ENCODE data around the gene ADGRD2. TPM values are rescaled to one million over a fixed set of nuclear protein-coding genes. Genes with fewer than 3 reads are reported as not detected.

ADGRD2 gene
- total RNA-seq, 1 experiment from 2014 or later: not detected

DNA sequence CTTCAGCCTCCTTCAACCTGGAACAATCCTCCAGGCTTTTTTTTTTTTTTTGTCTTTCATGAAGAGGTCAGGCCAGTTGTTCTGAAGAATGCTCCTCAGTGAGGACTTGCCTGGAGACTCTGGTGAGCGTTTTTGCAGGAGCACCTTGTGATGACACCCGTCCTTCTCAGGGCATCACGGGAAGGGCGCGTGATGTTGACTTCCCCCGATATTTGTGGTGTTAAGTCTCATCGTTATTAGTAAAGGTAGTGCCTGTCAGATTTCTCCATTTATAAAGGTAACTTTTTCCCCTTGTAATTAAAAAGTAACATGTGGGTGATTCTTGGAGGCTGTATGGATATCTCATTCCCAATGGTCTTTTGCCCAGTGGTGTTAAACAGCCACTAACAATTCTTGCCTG is 23.9 kb upstream of the ADGRD2 start:
- no peaks in the 10 kb centered on the region for H3K27me3 ChIP-seq (ENCODE audit: low read length)
- no peak overlapping the region for H2AFZ ChIP-seq (ENCODE audit: low read length)
- H3K4me3 ChIP-seq (ENCODE audit: low read length): no peak overlapping the region
- H3K36me3 ChIP-seq (ENCODE audit: low read depth, low read length): no peaks in the 10 kb centered on the region
- no peak overlapping the region for H3K4me2 ChIP-seq (ENCODE audit: low read length)
- no peaks in the 10 kb centered on the region for H3K79me2 ChIP-seq (ENCODE audit: low read length)
- CTCF ChIA-PET: no interaction called here
- no TSS peak for BruUV-seq (replicated peaks)
- no peaks in the 10 kb centered on the region for H3K9me2 ChIP-seq (replicated peaks; ENCODE audit: low read length)
- no peak overlapping the region for H3K27ac ChIP-seq (ENCODE audit: low read length)
- ATAC-seq: no peak
- intact Hi-C loops (cut with micrococcal nuclease): no loop called here
- H4K20me1 ChIP-seq (ENCODE audit: low read length): no peaks in the 10 kb centered on the region
- no peaks in the 10 kb centered on the region for H3K4me1 ChIP-seq (ENCODE audit: insufficient read depth, low read length)
- POLR2A ChIA-PET (ENCODE audit: unreplicated experiment): no interaction called here
- H3F3A ChIP-seq (ENCODE audit: low read length, unreplicated experiment): no peaks in the 10 kb centered on the region
- H3K9me3 ChIP-seq (ENCODE audit: low read length): no peaks in the 10 kb centered on the region
- DNase-seq: no peak
- no peak for TF ChIP-seq EZH2phosphoT487 (IDR thresholded peaks at IDR 0.05; ENCODE audit: borderline replicate concordance, low read length)
- no peak for TF ChIP-seq EZH2 (IDR thresholded peaks at IDR 0.05; ENCODE audit: low read length, unreplicated experiment)
- TF ChIP-seq, protein P1, sequence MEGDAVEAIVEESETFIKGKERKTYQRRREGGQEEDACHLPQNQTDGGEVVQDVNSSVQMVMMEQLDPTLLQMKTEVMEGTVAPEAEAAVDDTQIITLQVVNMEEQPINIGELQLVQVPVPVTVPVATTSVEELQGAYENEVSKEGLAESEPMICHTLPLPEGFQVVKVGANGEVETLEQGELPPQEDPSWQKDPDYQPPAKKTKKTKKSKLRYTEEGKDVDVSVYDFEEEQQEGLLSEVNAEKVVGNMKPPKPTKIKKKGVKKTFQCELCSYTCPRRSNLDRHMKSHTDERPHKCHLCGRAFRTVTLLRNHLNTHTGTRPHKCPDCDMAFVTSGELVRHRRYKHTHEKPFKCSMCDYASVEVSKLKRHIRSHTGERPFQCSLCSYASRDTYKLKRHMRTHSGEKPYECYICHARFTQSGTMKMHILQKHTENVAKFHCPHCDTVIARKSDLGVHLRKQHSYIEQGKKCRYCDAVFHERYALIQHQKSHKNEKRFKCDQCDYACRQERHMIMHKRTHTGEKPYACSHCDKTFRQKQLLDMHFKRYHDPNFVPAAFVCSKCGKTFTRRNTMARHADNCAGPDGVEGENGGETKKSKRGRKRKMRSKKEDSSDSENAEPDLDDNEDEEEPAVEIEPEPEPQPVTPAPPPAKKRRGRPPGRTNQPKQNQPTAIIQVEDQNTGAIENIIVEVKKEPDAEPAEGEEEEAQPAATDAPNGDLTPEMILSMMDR (conservative IDR thresholded peaks at IDR 0.05; ENCODE audit: low read depth, low read length): no peak
- no peak overlapping the region for H3K9ac ChIP-seq (ENCODE audit: low read length)

DNA sequence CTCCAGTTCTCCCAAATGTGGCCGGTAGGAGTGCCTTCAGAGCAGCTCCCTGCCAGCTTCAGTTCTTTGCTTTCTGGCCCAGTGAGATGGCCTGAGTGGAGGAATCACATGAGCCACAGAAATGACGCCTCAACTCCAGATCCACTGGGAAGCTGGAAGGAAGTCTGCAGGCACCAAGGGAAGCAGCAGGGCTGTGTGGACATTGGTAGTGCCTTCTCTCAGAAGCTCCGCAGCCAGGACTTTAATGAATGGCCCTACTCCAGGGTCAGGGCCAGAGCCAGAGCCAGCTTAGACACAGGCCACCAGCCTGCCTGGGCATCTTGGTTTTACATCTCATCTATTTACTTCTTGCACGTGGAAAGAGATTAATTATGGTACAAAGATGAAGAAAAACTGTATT is 23.0 kb upstream of the ADGRD2 start:
- no peak for DNase-seq
- TF ChIP-seq EZH2phosphoT487 (IDR thresholded peaks at IDR 0.05; ENCODE audit: borderline replicate concordance, low read length) (no peak), EZH2 (IDR thresholded peaks at IDR 0.05; ENCODE audit: low read length, unreplicated experiment) (no peak)
- TF ChIP-seq, protein P1 (conservative IDR thresholded peaks at IDR 0.05; ENCODE audit: low read depth, low read length): no peak
- no peaks in the 10 kb centered on the region for H3K27me3 ChIP-seq (ENCODE audit: low read length)
- ATAC-seq: no peak
- ChIA-PET CTCF (no interaction called here), POLR2A (ENCODE audit: unreplicated experiment) (no interaction called here)
- BruUV-seq (replicated peaks): no TSS peak
- H3K27ac ChIP-seq (ENCODE audit: low read length): no peak overlapping the region
- no peaks in the 10 kb centered on the region for H3K79me2 ChIP-seq (ENCODE audit: low read length)
- H2AFZ ChIP-seq (ENCODE audit: low read length): no peak overlapping the region
- H3F3A ChIP-seq (ENCODE audit: low read length, unreplicated experiment): no peaks in the 10 kb centered on the region
- intact Hi-C loops (cut with micrococcal nuclease): no loop called here
- H3K4me3 ChIP-seq (ENCODE audit: low read length): no peak overlapping the region
- H3K9me3 ChIP-seq (ENCODE audit: low read length): no peaks in the 10 kb centered on the region
- H4K20me1 ChIP-seq (ENCODE audit: low read length): no peaks in the 10 kb centered on the region
- no peaks in the 10 kb centered on the region for H3K4me1 ChIP-seq (ENCODE audit: insufficient read depth, low read length)
- H3K4me2 ChIP-seq (ENCODE audit: low read length): no peak overlapping the region
- H3K9me2 ChIP-seq (replicated peaks; ENCODE audit: low read length): no peaks in the 10 kb centered on the region
- H3K9ac ChIP-seq (ENCODE audit: low read length): no peak overlapping the region
- H3K36me3 ChIP-seq (ENCODE audit: low read depth, low read length): no peaks in the 10 kb centered on the region

DNA sequence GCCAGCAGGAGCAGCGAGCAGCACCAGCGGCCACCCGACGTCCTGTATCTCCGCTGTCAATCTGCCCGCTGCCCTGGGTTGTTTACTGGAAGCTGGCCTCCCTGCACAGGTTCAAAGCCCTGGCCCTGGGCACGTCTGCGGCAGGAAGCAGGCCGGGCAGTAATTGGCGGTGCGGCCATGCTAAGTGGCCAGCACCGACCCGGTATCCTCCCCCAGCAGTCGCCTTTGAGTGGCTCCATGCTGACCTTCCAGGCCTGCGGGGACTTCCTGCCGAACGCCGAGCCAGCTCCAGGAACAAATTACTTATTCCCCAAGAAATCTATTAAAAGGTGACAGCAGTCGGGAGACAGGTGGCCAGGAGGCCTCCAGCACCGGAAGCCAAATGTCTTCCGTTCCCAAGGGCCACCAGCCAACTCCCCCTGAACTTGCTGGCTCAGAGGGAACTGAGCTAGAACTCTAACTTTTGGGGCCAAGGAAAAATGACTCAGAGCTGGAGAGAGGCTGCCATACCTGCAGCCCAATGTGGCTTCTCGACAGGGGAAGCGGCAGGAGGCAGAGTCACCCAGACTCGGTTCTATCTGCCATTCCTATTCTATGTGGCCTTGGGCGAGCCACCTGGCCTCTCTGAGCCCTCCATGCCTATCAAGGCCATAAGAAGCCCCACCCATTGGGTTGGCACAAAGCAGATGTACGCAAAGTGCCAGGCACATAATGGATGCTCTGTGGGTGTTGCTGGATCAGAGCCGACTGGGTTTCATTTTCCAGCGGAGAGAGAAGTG is 21.3 kb upstream of the ADGRD2 start:
- no peaks in the 10 kb centered on the region for H3K79me2 ChIP-seq (ENCODE audit: low read length)
- no peaks in the 10 kb centered on the region for H4K20me1 ChIP-seq (ENCODE audit: low read length)
- H3K9me2 ChIP-seq (replicated peaks; ENCODE audit: low read length): no peaks in the 10 kb centered on the region
- BruUV-seq (replicated peaks): no TSS peak
- DNase-seq (no peak), ATAC-seq (no peak)
- TF ChIP-seq, protein P1 (conservative IDR thresholded peaks at IDR 0.05; ENCODE audit: low read depth, low read length): no peak
- POLR2A ChIA-PET (ENCODE audit: unreplicated experiment): no interaction called here
- H3K27me3 ChIP-seq (ENCODE audit: low read length): no peaks in the 10 kb centered on the region
- no peak overlapping the region for H3K4me3 ChIP-seq (ENCODE audit: low read length)
- no peak overlapping the region for H3K27ac ChIP-seq (ENCODE audit: low read length)
- CTCF ChIA-PET: no interaction called here
- no peaks in the 10 kb centered on the region for H3F3A ChIP-seq (ENCODE audit: low read length, unreplicated experiment)
- no peak overlapping the region for H3K9ac ChIP-seq (ENCODE audit: low read length)
- H3K4me2 ChIP-seq (ENCODE audit: low read length): no peak overlapping the region
- H3K4me1 ChIP-seq (ENCODE audit: insufficient read depth, low read length): no peaks in the 10 kb centered on the region
- no peaks in the 10 kb centered on the region for H3K36me3 ChIP-seq (ENCODE audit: low read depth, low read length)
- intact Hi-C loops (cut with micrococcal nuclease): no loop called here
- H3K9me3 ChIP-seq (ENCODE audit: low read length): no peaks in the 10 kb centered on the region
- no peak overlapping the region for H2AFZ ChIP-seq (ENCODE audit: low read length)

Measured in PC-3 (cell line).